ENCODE results near the gene SLC25A27.

SLC25A27 gene

GRCh38 chr6:46719099-46719498 is 66.3 kb downstream of the SLC25A27 start:
- no peaks in the 10 kb centered on the region for H3K27me3 ChIP-seq
- no peak for TF ChIP-seq CTCF (IDR thresholded peaks at IDR 0.05)
- H3K9me3 ChIP-seq = no peaks in the 10 kb centered on the region
- no peak overlapping the region for H3K27ac ChIP-seq
- H3K4me3 ChIP-seq (ENCODE audit: low read depth in 1 of 2, low read length in 1 of 2) = no peak overlapping the region
- no peaks in the 10 kb centered on the region for H3K4me1 ChIP-seq (ENCODE audit: control insufficient read depth in 1 of 2, insufficient read depth in 1 of 2, low read depth in 1 of 2, low read length in 1 of 2)
- no peaks in the 10 kb centered on the region for H3K36me3 ChIP-seq

- Histone ChIP-seq H3K36me3 (no peaks in the 10 kb centered on the region), H3K4me3 (ENCODE audit: low read depth in 1 of 2, low read length in 1 of 2) (no peak overlapping the region), H3K27me3 (no peaks in the 10 kb centered on the region), H3K27ac (no peak overlapping the region), H3K4me1 (ENCODE audit: control insufficient read depth in 1 of 2, insufficient read depth in 1 of 2, low read depth in 1 of 2, low read length in 1 of 2) (no peaks in the 10 kb centered on the region), H3K9me3 (no peaks in the 10 kb centered on the region)
- TF ChIP-seq CTCF (IDR thresholded peaks at IDR 0.05) = no peak
Observed at GRCh38 chr6:46720401-46720800, 67.6 kb downstream of the SLC25A27 start.

All from neutrophil (primary cell).